Amygdala (tissue), 56 donors: ENCODE results near the gene IL1R2.
"Not testable (repeated sequence)": the region's sequence is repeated elsewhere in the genome, so short reads cannot be mapped to it uniquely, and the experiment has no call there.

ENCODE experiments used
- DNase-seq, 56 donors: peaks; one replicate each; lab custom pipeline; 2025; lab: John Stamatoyannopoulos, UW

Gene IL1R2

DNA sequence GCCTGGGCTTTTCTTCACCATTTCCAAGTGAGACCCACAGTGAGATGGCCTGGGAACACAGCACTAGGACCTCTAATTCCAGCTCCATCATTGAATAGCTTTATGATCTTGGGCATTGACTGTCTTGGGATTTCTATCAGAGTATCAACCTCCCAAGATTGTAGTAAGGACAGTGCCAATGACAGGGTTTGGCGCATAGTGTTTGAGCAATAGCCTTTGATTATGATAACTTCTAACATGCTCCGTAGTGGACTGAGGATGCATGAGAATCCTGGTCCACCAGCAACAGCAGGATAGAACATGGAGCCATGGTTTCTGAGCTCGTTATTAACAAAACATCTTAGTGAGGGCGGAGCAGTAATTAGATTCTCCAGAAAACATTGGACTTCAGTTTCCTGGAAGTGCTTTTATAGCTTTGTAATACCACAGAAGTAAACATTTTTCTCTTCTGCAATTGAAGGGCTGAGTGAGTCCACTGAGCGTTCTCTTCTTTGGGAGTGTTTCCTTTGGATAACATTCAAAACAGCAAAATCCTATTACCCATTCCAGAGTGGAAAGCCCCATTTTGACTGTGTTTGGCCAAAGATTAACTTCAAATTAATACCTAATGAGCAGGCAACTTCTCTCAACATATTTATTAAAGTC lies 63.7 kb downstream of the IL1R2 start:
- DNase-seq, result no peak

DNA sequence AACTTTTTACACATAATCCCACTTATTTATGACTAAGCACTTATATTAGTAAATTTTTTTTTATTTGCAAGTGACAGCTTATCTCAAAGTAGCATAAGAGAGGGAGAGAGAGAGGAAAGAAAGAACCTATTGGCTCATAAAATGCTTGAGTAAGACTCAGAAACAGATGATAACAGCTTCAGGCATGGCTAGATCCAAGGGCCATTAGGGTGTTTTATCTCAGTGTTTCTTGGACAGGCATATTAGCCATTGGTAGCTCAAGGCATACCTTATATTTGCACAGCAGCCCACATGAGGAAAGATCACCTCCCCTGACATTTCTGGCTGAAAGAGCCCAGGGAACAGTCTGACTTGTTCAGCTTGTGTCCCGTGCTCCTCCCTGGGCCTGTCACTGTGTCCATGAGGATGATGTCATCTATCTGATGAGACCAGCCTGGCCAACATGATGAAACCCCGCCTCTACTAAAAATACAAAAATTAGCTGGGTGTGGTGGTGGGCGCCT lies 64.4 kb downstream of the IL1R2 start:
- no peak for DNase-seq

DNA sequence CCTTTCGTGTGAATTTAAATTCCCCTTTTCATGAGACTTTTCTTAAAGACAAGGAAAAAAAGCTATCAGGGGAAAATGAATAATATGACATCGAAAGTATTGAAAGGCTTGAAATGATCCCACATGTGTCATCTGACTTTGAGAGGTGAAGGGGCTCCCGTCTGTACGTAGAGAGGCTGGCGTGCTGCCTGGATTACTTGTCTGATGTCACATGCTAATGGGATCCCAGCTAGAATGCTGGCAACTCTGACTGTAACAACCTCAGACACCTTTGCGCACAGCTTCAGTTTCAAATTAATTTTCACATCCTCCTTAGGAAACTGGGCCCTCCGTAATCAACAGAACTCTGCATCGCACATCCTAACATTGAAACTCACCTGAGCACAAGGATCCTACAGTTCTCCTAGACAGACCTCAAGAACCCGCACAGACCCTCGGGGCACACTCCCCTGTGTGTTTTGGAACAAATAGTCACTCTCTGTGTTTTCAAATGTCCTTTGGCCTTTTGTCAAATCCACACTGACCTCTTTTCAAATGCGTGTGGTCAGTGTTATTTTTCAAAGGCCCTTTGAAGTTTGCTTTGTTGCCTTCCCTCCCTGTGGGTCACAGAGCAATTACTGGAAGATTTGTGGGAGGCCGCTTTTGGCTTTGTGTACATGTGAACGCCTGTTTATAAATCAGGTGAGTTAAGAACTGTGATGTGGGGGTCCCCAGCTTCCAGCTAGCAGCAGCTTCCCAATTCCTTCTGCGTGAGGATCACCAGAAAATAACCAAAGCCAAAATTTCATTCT lies 65.9 kb downstream of the IL1R2 start:
- no peak for DNase-seq

DNA sequence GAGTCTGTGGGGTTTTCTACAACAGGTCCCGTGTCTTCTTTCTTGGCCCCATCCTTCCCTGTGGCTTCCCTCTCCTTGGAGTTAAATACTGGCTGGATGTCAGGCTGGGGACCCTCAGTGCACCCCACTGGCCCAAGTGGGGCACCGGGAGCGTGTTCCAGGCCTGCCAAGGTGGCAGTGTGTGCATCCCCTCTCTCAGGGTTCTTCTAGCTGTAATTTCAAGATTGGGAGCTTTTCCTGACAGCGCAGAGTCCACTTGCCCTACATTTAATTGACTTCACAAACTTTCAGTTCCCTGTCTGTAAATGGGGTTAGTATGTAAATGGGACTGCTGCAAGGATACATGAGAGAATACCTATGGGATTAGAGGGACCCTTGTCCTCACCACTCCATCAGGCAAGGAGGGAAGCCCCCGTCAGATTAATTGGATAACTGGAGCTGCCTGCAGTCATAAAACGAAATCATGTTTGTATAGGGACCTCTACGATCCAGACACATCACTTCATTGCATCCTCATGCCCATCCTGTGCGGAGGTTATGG lies 66.6 kb downstream of the IL1R2 start:
- no peak for DNase-seq

DNA sequence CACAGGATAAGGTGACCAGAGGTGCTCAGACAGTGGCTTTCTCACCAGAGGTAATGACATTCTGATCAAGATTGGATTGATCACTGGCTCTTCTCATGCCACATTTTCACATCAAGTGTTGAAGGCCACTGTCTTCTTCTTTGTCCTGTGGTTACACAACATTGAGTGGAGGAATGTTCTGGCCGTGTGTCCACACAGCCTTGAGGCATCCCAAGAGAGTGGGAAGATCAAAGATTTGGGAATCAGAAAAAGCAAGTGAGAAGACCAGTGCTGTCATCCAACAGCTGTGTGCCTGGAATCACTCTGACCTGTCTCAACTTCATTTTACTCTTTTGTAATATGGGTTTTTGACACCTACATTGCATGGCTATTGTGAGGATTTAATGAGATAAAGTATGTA lies 67.4 kb downstream of the IL1R2 start:
- no peak for DNase-seq

DNA sequence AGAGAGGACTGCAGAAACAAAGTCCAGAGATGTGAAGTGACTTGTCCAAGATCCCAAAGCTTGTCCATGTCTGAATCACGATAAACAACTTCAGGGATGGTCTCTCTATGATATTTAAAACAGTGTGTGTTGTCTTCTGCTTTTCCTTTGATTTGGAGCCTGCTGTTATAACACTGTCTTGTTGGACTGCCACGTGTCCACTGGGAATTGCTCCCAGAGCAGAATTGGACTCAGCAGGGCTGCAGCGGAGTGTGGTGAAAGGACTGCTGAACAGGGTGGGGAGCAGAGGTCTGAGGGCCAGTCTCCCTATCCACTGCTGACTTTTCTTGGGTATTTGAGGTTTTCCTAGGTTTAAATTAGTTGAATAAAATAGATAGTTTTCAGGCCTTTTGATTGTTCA lies 68.3 kb downstream of the IL1R2 start:
- DNase-seq, result peak in 10 of 56 donors; percentile 17 to 59 (median 26)

DNA sequence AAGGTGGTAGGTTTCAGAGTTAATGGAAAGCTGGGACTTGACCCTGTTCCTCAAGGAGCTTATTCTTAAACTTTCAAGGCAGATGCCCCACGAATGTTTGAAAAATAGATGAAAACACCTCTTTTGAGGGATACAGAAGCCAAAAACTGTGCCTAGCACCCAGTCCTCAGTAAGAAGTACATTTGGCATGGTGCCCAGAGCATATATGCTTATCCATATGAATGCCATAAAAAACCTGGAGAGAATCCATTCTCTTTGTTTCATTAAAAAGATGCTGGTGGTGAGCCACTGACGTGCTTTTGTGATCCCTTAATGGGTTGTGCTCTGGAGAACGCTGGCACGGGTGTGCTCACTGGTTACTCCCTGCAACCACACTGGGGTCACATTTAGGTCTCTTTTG lies 69.0 kb downstream of the IL1R2 start:
- no peak for DNase-seq

DNA sequence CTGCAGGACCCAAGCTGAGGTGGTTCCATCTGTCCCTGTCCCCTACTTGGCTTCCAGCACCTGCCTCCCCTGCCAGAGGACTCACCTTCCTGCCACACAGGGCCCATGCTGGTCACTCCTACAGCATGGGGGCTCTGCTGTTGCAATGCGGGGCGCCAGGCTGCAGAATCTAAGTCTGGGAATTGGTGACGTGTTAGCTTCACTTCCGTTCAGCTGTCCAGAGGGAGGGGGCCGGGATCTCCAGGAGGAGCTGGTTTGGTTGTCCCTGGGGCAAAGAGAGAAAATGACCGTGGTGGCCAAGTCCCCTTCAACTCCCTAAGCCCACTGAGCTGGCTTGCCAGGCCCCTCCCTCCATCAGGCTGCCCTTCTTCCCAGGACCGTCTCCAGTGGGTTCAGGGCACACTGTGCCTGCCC lies 69.5 kb downstream of the IL1R2 start:
- DNase-seq, result no peak

DNA sequence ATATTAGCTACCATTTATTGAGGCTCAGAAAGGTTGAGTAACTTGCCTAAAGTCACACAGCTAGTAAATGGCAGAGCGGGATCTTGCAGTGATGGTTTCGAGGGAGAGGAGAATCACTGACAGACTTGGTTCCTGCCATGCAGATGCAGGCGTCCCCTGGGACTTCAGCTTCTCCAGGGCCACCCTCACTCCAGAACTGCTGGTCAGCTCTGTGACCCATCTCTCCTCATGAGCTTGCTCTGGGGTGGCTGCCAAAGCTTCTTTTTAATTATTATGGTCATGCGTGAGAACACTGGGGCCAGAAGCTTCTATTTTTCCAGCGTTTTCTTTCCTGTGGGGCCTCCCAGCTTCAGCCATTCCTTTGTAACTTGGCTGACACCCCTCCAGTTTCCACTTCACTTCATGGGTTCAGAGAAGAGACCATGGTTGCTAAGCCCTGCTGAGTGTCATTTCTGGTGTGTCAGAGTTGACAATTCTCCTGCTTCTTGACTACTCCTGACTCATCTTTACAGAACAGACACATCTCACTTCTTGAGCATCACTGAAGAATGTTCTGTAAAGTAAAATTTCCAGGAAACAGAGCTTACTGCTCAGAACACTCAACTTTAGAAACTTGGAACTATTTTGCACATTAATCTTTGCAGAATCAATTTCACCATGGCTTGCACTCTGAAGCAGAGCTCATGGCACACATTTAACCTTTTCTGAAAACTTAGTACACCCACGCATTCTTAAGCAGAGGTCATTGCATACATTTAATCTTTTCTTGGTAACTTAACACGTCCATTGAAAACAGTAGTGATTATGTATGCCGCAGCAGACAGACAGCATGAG lies 70.4 kb downstream of the IL1R2 start:
- peak in 2 of 56 donors; percentile 9 to 34 for DNase-seq

DNA sequence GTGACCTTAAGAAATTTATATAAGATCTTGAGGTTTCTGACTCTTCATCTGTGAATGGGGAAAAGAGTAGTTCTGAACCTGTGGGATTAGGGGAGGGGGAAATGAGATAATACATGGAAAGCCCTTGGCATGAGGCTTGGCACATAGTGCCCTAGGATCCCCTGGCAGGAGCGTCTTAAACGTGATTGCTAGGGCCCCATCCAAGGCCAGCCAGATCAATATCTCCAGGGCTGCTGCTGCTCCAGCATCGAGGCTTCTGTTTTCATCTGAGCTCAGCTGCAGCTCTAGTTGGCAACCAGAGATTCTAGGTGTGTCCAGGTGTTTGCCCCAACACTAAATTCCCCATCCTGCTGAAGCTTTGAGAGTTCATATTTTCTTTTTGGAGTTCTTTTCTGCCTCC lies 71.0 kb downstream of the IL1R2 start:
- DNase-seq, result no peak

DNA sequence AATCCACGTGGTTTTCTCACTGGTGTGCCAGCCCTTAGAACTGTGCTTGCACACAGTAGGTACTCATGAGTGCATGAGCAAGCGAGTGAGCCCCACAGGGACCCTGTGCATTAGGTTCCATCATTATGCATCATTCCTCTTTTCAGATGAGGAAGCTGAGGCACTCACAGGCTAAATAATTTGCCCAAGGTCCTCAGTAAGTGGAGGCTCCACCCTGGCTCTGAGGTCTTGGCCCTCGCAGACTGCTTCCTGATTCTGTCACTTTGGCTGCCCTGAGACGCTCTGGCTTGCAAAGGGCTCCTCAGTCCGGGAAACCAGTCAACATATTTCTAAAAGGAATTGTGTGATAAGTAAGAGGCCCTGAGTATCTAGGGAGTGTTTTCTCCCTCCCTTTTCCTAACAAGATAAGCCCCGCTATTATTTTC lies 71.7 kb downstream of the IL1R2 start:
- no peak for DNase-seq

DNA sequence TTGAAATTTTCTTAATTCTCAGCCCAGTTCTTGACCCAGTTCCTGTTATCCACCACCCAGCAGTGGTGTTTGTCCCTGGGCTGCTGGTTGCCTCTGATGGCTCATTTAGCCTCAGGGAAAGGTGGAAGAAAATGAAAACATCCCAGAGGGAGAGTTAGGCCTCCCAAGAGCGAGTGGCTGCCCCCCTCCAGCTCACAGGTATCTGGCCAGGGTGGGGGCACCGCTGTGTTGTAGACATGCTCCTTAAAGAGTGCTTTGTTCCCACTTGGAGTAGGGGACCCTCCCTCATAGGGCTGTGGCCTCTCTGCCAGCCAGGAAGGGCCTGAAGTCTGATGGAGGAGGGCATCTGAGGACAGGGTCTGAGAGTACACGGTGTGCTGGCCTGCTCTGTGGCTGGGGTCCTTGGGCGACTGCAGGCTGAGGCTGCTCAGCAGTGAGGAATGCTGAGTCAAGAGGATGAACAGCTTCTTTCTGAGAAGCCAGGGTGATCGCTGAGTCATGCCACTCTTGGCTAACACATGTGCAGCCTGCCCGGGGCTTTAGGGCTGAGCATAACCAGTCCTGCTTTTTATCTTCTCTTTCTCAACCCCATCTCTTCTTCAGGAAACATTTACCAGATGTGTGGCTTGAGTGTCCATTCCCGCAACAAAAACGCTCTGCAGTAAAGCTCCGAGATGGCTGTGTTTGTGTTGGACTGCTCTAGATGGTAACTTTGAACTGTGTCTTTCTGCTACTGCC lies 72.3 kb downstream of the IL1R2 start:
- peak in 18 of 56 donors; percentile 12 to 52 (median 28) for DNase-seq

DNA sequence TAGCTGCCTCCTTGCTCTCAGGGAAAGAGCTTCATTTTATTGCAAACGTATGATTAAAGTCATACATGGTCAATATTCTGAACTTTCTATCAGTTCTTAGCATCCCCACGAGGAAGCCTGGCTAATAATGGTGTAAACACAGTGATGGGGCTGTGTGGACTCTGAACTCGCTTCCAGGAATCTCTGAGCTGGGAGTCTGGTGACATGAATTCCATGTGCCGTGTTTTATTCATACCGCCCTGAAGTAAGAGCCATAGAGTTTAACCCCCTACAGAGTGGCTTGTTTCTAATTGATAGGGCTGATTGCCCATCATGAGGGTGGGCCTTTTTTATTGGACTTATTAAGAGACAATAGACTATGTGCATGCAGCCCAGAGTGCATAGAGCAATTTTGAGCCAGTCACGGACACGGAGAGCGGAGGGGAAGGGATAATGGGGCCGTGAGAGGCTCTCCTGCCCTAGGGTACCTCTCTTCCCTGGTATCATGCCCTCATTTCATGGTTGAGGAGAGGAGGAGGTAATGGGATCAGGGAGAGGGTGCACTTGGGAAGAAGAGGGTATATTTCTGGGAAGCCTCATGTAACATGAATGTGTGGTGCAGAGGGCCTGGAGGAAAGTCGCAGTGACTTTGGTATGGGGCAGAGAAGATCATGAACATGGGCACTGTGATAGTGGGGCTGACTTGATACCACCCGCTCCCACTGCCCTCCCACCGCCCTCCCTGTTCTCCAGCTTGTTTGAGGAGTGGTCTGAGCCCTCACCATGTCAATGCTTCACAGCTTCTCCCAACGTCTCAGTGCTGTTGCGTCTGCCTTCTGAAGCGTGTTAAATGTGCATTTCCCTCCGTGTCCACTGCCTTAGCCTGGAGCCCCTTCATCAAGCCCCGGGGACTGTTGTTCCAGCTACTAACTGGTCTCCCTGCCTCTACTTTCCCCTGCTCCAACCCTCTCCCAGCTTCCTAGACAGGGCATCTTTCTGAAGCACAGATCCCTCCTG lies 73.2 kb downstream of the IL1R2 start:
- no peak for DNase-seq

DNA sequence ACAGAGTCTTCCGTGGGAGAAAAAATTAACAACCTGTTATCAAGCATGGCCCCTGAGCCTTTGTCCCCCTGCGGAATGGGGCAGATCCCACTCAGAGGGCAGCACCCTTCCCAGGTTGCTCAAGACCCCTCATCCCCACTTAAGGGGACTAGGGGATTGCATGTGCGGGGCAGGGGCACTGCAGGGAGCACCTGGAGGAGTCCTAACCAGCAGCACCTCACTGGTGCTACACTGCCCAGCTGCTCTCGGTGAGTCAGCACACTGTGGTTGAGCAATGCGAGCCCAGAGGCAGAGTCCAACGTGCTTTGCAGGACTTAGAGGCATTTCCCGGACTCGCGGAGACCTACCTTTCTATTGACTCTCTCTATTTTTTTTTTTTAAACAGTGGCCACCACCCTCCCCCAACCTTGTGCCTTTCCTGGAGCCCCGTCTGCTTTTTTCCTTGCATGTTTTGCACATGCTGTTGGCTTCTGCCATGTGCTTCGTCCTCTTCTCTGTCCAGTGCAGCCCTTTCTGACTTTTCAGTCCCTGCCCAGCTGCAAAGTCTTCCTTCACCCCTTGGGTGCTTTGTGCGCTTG lies 74.0 kb downstream of the IL1R2 start:
- no peak for DNase-seq

DNA sequence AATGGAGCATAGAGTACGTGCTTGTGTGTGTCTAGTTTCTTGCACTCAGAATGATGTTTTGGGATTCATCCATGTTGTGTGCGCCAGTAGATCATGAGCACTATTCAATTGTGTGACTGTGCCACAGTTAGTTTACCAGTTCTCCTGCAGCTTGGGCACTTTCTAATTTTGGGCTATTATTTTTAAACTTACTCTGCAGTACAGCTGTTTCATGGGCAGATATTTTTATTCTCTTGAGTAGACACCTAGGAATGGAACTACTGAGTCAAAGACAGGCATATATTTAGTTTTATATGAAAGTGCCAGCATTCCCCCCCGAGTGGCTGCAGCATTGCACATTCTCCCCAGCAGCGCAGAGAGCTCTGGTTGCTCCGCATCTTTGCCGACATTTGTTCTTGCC lies 74.8 kb downstream of the IL1R2 start:
- DNase-seq, result no peak

DNA sequence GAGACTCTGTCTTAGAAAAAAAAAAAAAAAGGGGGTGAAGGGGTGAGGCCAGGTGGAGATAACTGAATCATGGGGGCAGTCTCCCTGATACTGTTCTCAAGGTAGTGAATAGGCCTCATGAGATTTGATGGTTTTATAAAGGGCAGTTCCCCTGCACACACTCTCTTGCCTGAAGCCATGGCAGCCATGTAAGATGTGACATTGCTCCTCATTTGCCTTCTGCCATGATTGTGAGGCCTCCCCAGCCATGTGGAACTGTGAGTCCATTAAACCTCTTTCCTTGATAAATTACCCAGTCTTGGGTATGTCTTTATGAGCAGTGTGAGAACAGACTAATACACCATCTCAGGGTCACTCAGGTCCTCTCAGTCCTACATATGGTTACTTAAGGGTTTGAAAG lies 76.4 kb downstream of the IL1R2 start:
- not testable (repeated sequence) for DNase-seq

DNA sequence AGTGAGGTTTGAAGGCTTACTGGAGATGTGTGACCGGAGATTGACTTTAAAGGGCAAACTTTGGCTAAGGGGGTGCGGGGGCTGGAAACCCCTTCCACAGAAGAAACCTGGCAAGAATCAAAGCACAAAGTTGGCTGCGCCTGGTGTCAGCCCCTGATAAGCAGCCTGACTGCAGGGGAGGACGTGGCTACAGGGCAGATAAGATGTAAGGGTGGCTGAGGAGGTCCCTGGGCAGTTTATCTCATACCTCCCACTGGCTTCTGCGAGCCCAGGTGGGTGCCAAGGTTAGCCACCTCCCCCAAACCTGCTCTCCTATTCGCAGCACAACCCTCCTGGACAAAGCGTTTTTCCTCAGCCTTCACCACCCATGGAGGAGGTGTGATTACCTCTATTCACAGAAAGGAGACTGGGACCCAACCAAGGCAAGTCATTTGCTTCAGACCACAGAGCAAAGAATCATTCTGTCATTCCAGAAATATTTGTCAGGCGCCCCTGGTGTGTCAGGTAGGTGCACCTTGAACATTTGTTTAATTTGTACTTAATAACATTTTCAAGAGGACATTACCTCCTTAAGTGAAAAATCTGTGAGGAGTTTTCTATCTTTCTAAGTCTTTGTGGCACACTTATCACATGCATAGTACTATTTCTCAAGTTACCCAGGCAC lies 77.7 kb downstream of the IL1R2 start:
- DNase-seq, result no peak
